HepG2 (cell line): ENCODE data around the gene GRID1. TPM values are rescaled to one million over a fixed set of nuclear protein-coding genes. Genes with fewer than 3 reads are reported as not detected.

ENCODE experiments used
- ATAC-seq: fragments of 200-7000 bp; cut with Tn5 transposase; 3 replicates; pipeline ENCODE4 v1.9.1; 2020; ENCODE audit warnings: mild to moderate bottlenecking, moderate library complexity
- BruUV-seq: library from RNA; stranded (reverse); fragments of 400-500 nt; replicated peaks from 2 replicates; lab custom pipeline; 2021; lab: Mats Ljungman, UMichigan
- CTCF ChIA-PET: fragments of 300-600 bp; formaldehyde crosslinking; extraction: SDS; loops from one replicate; lab custom pipeline; 2021; ENCODE audit warnings: low total read pairs, inconsistent platforms, low intra/inter-chr PET ratio; lab: Yijun Ruan, JAX
- POLR2A ChIA-PET: fragments of 350-600 bp; sonication (Branson Sonifier 250); formaldehyde crosslinking; loops from one replicate; lab custom pipeline; 2020; ENCODE audit warnings: antibody characterized with exemption, inconsistent platforms; lab: Yijun Ruan, JAX
- DNase-seq: peaks from one replicate; pipeline ENCODE4 v3.0.0-alpha.2; 2015; ENCODE audit warnings: low spot score
- FAIRE-seq: peaks from 3 replicates; lab custom pipeline; 2011; peaks lifted over from hg19 to GRCh38; lab: Jason Lieb, UNC
- H2AFZ ChIP-seq: one replicate; pipeline ENCODE4 v1.6.1; 2011; ENCODE audit warnings: low read length, inconsistent platforms
- H3K27ac ChIP-seq: fragments of 300-600 bp; 3 replicates; pipeline ENCODE4 v1.8.0; 2011; ENCODE audit warnings: mixed run types, mild to moderate bottlenecking, mixed read lengths, low read length, inconsistent platforms; ENCODE audit not compliant: insufficient read depth; ENCODE audit errors: extremely low read length
- H3K27me3 ChIP-seq, 2 experiments: fragments of 200-600 bp in 1 of 2; 2 replicates in 1 of 2; 3 replicates in 1 of 2; pipeline versions ENCODE4 v1.6.0 to v1.8.0; 2011; ENCODE audit warnings: low read length in 2 of 2, mild to moderate bottlenecking in 2 of 2, moderate library complexity in 2 of 2, inconsistent platforms in 1 of 2; ENCODE audit not compliant: insufficient read depth in 2 of 2, control insufficient read depth in 1 of 2
- H3K36me3 ChIP-seq, 2 experiments: fragments of 200-600 bp in 1 of 2; replicated peaks in 1 of 2; 2 replicates in 1 of 2; 3 replicates in 1 of 2; pipeline versions ENCODE4 v1.5.1 to v1.8.0; 2011; ENCODE audit warnings: low read length in 2 of 2, inconsistent platforms in 1 of 2; ENCODE audit not compliant: insufficient read depth in 2 of 2, control insufficient read depth in 1 of 2
- H3K4me1 ChIP-seq: 2 replicates; pipeline ENCODE4 v1.5.1; 2012; ENCODE audit warnings: low read length, inconsistent platforms; ENCODE audit not compliant: insufficient read depth
- H3K4me2 ChIP-seq: 2 replicates; pipeline ENCODE4 v1.6.0; 2011; ENCODE audit warnings: low read depth, low read length, inconsistent platforms
- H3K4me3 ChIP-seq, 3 experiments: fragments of 200-600 bp in 1 of 3; sonication (generic), shearing (Covaris generic) in 1 of 3; replicated peaks in 1 of 3; 2 replicates each; pipeline ENCODE4 v1.5.1; 2011 to 2016; ENCODE audit warnings: low read length in 3 of 3, inconsistent platforms in 2 of 3, low read depth in 2 of 3, mild to moderate bottlenecking in 2 of 3, control low read depth in 1 of 3, mixed read lengths in 1 of 3; ENCODE audit not compliant: insufficient read depth in 1 of 3
- H3K79me2 ChIP-seq: one replicate; pipeline ENCODE4 v1.6.1; 2011; ENCODE audit warnings: low read length, inconsistent platforms; ENCODE audit not compliant: insufficient read depth
- H3K9ac ChIP-seq: 2 replicates; pipeline ENCODE4 v1.6.0; 2011; ENCODE audit warnings: mild to moderate bottlenecking, low read depth, low read length, inconsistent platforms; ENCODE audit not compliant: insufficient read depth
- H3K9me3 ChIP-seq: 2 replicates; pipeline ENCODE4 v1.5.1; 2012; ENCODE audit warnings: mild to moderate bottlenecking, low read length
- H4K20me1 ChIP-seq: 2 replicates; pipeline ENCODE4 v1.6.0; 2011; ENCODE audit warnings: inconsistent platforms, mild to moderate bottlenecking, low read length, moderate library complexity; ENCODE audit not compliant: insufficient read depth
- ARNT2 ChIP-seq: sonication (generic); formaldehyde crosslinking; IDR thresholded peaks from 2 replicates; pipeline ENCODE4 v1.8.0; 2022; ENCODE audit warnings: mild to moderate bottlenecking, low read depth, missing genetic modification reagents, moderate library complexity
- IKZF4 ChIP-seq: sonication (generic); formaldehyde crosslinking; IDR thresholded peaks from 2 replicates; pipeline ENCODE4 v1.5.1; 2020; ENCODE audit warnings: borderline replicate concordance, mild to moderate bottlenecking, low read depth, missing genetic modification reagents; ENCODE audit errors: not compliant biosample characterization
- MLX ChIP-seq: IDR thresholded peaks from 2 replicates; pipeline ENCODE4 v1.6.1; 2016
- MYC ChIP-seq: sonication (generic); formaldehyde crosslinking; IDR thresholded peaks from 2 replicates; pipeline ENCODE4 v1.9.0; 2021; ENCODE audit warnings: missing genetic modification reagents, borderline replicate concordance
- NFATC3 ChIP-seq: sonication (generic); formaldehyde crosslinking; IDR thresholded peaks from 2 replicates; pipeline ENCODE4 v1.5.1; 2020; ENCODE audit warnings: mild to moderate bottlenecking, missing genetic modification reagents
- PLSCR1 ChIP-seq: sonication (generic); formaldehyde crosslinking; IDR thresholded peaks from 2 replicates; pipeline ENCODE4 v1.5.0; 2020; ENCODE audit warnings: missing genetic modification reagents, mild to moderate bottlenecking, borderline replicate concordance
- SMAD3 ChIP-seq: sonication (generic); formaldehyde crosslinking; IDR thresholded peaks from 2 replicates; pipeline ENCODE4 v1.4.0; 2020; ENCODE audit warnings: missing genetic modification reagents
- SMC3 ChIP-seq: IDR thresholded peaks from 2 replicates; pipeline ENCODE4 v1.6.1; 2011; ENCODE audit warnings: low read length, improper control_type of control experiment
- SRSF9 ChIP-seq: fragments of 200-400 bp; formaldehyde crosslinking; IDR thresholded peaks from 2 replicates; pipeline ENCODE4 v1.6.1; 2018; ENCODE audit warnings: borderline replicate concordance, mild to moderate bottlenecking, low read depth, low read length; ENCODE audit not compliant: insufficient read depth, poor library complexity, severe bottlenecking
- TBX2 ChIP-seq: sonication (generic); formaldehyde crosslinking; IDR thresholded peaks from 2 replicates; pipeline ENCODE4 v1.5.0; 2020; ENCODE audit warnings: missing genetic modification reagents, mild to moderate bottlenecking, borderline replicate concordance
- ZFP91 ChIP-seq: sonication (generic); formaldehyde crosslinking; IDR thresholded peaks from 2 replicates; pipeline ENCODE4 v1.9.0; 2022; ENCODE audit warnings: missing genetic modification reagents, mild to moderate bottlenecking, borderline replicate concordance
- ZNF12 ChIP-seq: sonication (generic); formaldehyde crosslinking; IDR thresholded peaks from 2 replicates; pipeline ENCODE4 v1.5.0; 2020; ENCODE audit warnings: missing genetic modification reagents
- ZNF232 ChIP-seq: sonication (generic); formaldehyde crosslinking; IDR thresholded peaks from 2 replicates; pipeline ENCODE4 v1.4.0; 2020; ENCODE audit warnings: missing genetic modification reagents, borderline replicate concordance
- ZNF446 ChIP-seq: sonication (generic); formaldehyde crosslinking; IDR thresholded peaks from 2 replicates; pipeline ENCODE4 v1.5.0; 2020; ENCODE audit warnings: mild to moderate bottlenecking, missing genetic modification reagents
- ZNF691 ChIP-seq: sonication (generic); formaldehyde crosslinking; IDR thresholded peaks from 2 replicates; pipeline ENCODE4 v1.4.0; 2020; ENCODE audit warnings: missing genetic modification reagents, low read depth, mild to moderate bottlenecking, borderline replicate concordance
- WGBS: methylation state at CpG from one replicate; pipeline ENCODE4 v1.1.6; 2017; ENCODE audit warnings: low lambda C conversion rate; 5-methylcytosine and 5-hydroxymethylcytosine counted together
- in situ Hi-C: cut with HindIII; loops from 2 replicates; pipeline ENCODE4 v1.10.0; 2017; ENCODE audit warnings: low pct_unique_long_range_greater_than_20kb; ENCODE audit not compliant: extremely low pct_ligation_motif_present
- intact Hi-C: fragments of 100-400 bp; cut with micrococcal nuclease; formaldehyde crosslinking; loops from one replicate; pipeline ENCODE4 v1.10.0; 2022; ENCODE audit not compliant: unreplicated experiment
- polyA plus RNA-seq, 8 experiments: library from polyadenylated mRNA; depleted of rRNA in 3 of 8; stranded (reverse) in 7 of 8; unstranded in 1 of 8; fragments of >200 nt; fragmentation: Illumina TruSeq in 4 of 8; extraction: Trizol in 4 of 8; gene quantifications; 2 replicates each; pipeline versions ENCODE4 v1.2.1 to v1.2.3, GENCODE V29; 2011 to 2016; ENCODE audit warnings: low read depth in 4 of 8, missing spikeins in 1 of 8, mixed read lengths in 1 of 8; ENCODE audit not compliant: insufficient read depth in 1 of 8
- total RNA-seq, 5 experiments: library from RNA; depleted of rRNA; stranded (reverse); fragments of >200 nt; fragmentation: Illumina TruSeq; extraction: Trizol; gene quantifications; 2 replicates each; pipeline ENCODE4 v1.2.3, GENCODE V29; 2016; ENCODE audit warnings: low read depth in 1 of 5

Gene GRID1
- total and polyA plus RNA-seq, 2 of the 13 experiments (the other 11 are each of a cell fraction or from before 2014, with no cell fraction given), result 0.05 TPM; not detected in 1

- no peaks in the 10 kb centered on the region for H3K9me3 ChIP-seq
- intact Hi-C loops (no loop called here), in situ Hi-C loops (no loop called here)
- no TSS peak for BruUV-seq
- H3K4me1 ChIP-seq, result no peaks in the 10 kb centered on the region
- no peak overlapping the region for H3K4me2 ChIP-seq
- H3K79me2 ChIP-seq, result no peaks in the 10 kb centered on the region
- FAIRE-seq (no peak), ATAC-seq (no peak), DNase-seq (no peak)
- peaks cover 0 to 2% of the 10 kb centered on the region in 2 experiments; a peak in 1 of 5 replicates for H3K27me3 ChIP-seq
- no peak overlapping the region for H3K27ac ChIP-seq
- no peaks in the 10 kb centered on the region for H4K20me1 ChIP-seq
- no peak overlapping the region for H3K9ac ChIP-seq
- CTCF ChIA-PET, result no interaction called here
- 40% methylated on average over 1 of the region's 7 CpGs for WGBS
- no peak overlapping the region for H2AFZ ChIP-seq
- no peak overlapping the region for H3K4me3 ChIP-seq
- TF ChIP-seq ZNF12 (CRISPR knock-in tag) (no peak), ZNF232 (CRISPR knock-in tag) (no peak)
- POLR2A ChIA-PET, result no interaction called here
- no peaks in the 10 kb centered on the region for H3K36me3 ChIP-seq
Observed at GRCh38 chr10:86137561-86137960, 229.0 kb downstream of the GRID1 start.

- Histone ChIP-seq H3K79me2 (no peaks in the 10 kb centered on the region), H2AFZ (no peak overlapping the region), H3K4me2 (no peak overlapping the region), H3K36me3 (no peaks in the 10 kb centered on the region), H4K20me1 (no peaks in the 10 kb centered on the region), H3K9me3 (no peaks in the 10 kb centered on the region), H3K27me3 (peaks cover 0 to 2% of the 10 kb centered on the region in 2 experiments; a peak in 2 of 5 replicates), H3K4me1 (no peaks in the 10 kb centered on the region), H3K4me3 (no peak overlapping the region), H3K27ac (no peak overlapping the region), H3K9ac (no peak overlapping the region)
- FAIRE-seq, result no peak
- DNase-seq, result no peak
- ChIA-PET CTCF (no interaction called here), POLR2A (no interaction called here)
- 17% methylated on average over 4 of the region's 4 CpGs for WGBS
- intact Hi-C loops (no loop called here), in situ Hi-C loops (no loop called here)
- BruUV-seq, result no TSS peak
- no peak for ATAC-seq
- TF ChIP-seq SRSF9, result no peak
- TF ChIP-seq ZFP91 (CRISPR knock-in tag), result no peak
- no peak for TF ChIP-seq SMAD3 (CRISPR knock-in tag)
- no peak for TF ChIP-seq NFATC3 (CRISPR knock-in tag)
- TF ChIP-seq IKZF4, result no peak
- no peak for TF ChIP-seq MLX (CRISPR knock-in tag)
- no peak for TF ChIP-seq SMC3
- TF ChIP-seq MYC (CRISPR knock-in tag), result no peak
- TF ChIP-seq ZNF691 (CRISPR knock-in tag), result no peak
- no peak for TF ChIP-seq PLSCR1
- no peak for TF ChIP-seq TBX2 (CRISPR knock-in tag)
- TF ChIP-seq ZNF446 (CRISPR knock-in tag), result no peak
- TF ChIP-seq ARNT2 (CRISPR knock-in tag), result no peak
Observed at GRCh38 chr10:86136934-86137333, 229.7 kb downstream of the GRID1 start.
